Keratinocyte (primary cell): ENCODE measurements around the gene NES. TPM values are rescaled to one million over a fixed set of nuclear protein-coding genes. Genes with fewer than 3 reads are reported as not detected.

Experiments
- DNase-seq: peaks from one replicate; pipeline ENCODE4 v3.0.0-alpha.2; 2011; ENCODE audit warnings: low read depth, missing footprints, low spot score
- FAIRE-seq: peaks from 2 replicates; lab custom pipeline; 2011; peaks lifted over from hg19 to GRCh38; lab: Jason Lieb, UNC
- H2AFZ ChIP-seq: 2 replicates; pipeline ENCODE4 v1.6.0; 2012; ENCODE audit warnings: low read length, control low read depth, inconsistent platforms; ENCODE audit not compliant: control insufficient read depth
- H3K27ac ChIP-seq: 2 replicates; pipeline ENCODE4 v1.5.1; 2011; ENCODE audit warnings: low read length; ENCODE audit not compliant: control insufficient read depth, insufficient read depth
- H3K27me3 ChIP-seq: 3 replicates; pipeline ENCODE4 v1.6.0; 2011; ENCODE audit warnings: low read length; ENCODE audit not compliant: control insufficient read depth, insufficient read depth; ENCODE audit errors: extremely low read depth
- H3K36me3 ChIP-seq, 2 experiments: 2 replicates in 1 of 2; 3 replicates in 1 of 2; pipeline ENCODE4 v1.5.1; 2011; ENCODE audit warnings: low read length in 2 of 2, mild to moderate bottlenecking in 1 of 2; ENCODE audit not compliant: control insufficient read depth in 2 of 2, insufficient read depth in 2 of 2; ENCODE audit errors: extremely low read depth in 1 of 2
- H3K4me1 ChIP-seq: 3 replicates; pipeline ENCODE4 v1.5.1; 2011; ENCODE audit warnings: low read length; ENCODE audit not compliant: control insufficient read depth, insufficient read depth; ENCODE audit errors: extremely low read depth
- H3K4me2 ChIP-seq: 3 replicates; pipeline ENCODE4 v1.6.0; 2011; ENCODE audit warnings: low read depth, low read length; ENCODE audit not compliant: control insufficient read depth, insufficient read depth; ENCODE audit errors: extremely low read depth
- H3K4me3 ChIP-seq, 3 experiments: fragments of 200-600 bp in 1 of 3; sonication (generic) in 1 of 3; 2 replicates in 2 of 3; 3 replicates in 1 of 3; pipeline ENCODE4 v1.5.1; 2011 to 2016; ENCODE audit warnings: low read length in 3 of 3, mild to moderate bottlenecking in 3 of 3, control low read depth in 2 of 3, inconsistent platforms in 1 of 3, low read depth in 1 of 3, mixed read lengths in 1 of 3, mixed run types in 1 of 3, moderate library complexity in 1 of 3; ENCODE audit not compliant: control insufficient read depth in 2 of 3, insufficient read depth in 2 of 3; ENCODE audit errors: extremely low read depth in 1 of 3
- H3K79me2 ChIP-seq: 2 replicates; pipeline ENCODE4 v1.6.0; 2012; ENCODE audit warnings: low read length; ENCODE audit not compliant: control insufficient read depth, insufficient read depth
- H3K9ac ChIP-seq: 3 replicates; pipeline ENCODE4 v1.6.0; 2011; ENCODE audit warnings: low read length; ENCODE audit not compliant: control insufficient read depth, insufficient read depth; ENCODE audit errors: extremely low read depth
- H3K9me1 ChIP-seq: 3 replicates; pipeline ENCODE4 v1.6.0; 2011; ENCODE audit warnings: low read length; ENCODE audit not compliant: control insufficient read depth, insufficient read depth; ENCODE audit errors: extremely low read depth
- H3K9me3 ChIP-seq: 2 replicates; pipeline ENCODE4 v1.5.1; 2012; ENCODE audit warnings: low read depth, low read length; ENCODE audit not compliant: control insufficient read depth
- H4K20me1 ChIP-seq: 3 replicates; pipeline ENCODE4 v1.6.0; 2011; ENCODE audit warnings: low read length; ENCODE audit not compliant: control insufficient read depth, insufficient read depth; ENCODE audit errors: extremely low read depth
- EZH2 ChIP-seq: IDR thresholded peaks from one replicate; pipeline ENCODE4 v1.6.1; 2012; ENCODE audit warnings: inconsistent platforms, mild to moderate bottlenecking, low read length, moderate library complexity
- dilution Hi-C: fragments of 300-500 bp; cut with MboI; formaldehyde crosslinking; loops from one replicate; pipeline ENCODE4 v1.7.0; 2020; ENCODE audit warnings: low sequenced_read_pairs; ENCODE audit not compliant: extremely low pct_ligation_motif_present
- polyA plus RNA-seq, 5 experiments: library from polyadenylated mRNA; depleted of rRNA in 3 of 5; stranded (reverse) in 3 of 5; stranded (forward) in 1 of 5; unstranded in 1 of 5; fragments of >200 nt; gene quantifications; 1 replicate in 1 of 5; 2 replicates in 3 of 5; 3 replicates in 1 of 5; pipeline versions ENCODE4 v1.2.1 to v1.2.3, GENCODE V29; 2011 to 2012; ENCODE audit warnings: missing spikeins in 2 of 5, low read depth in 1 of 5, low replicate concordance in 1 of 5
- TF ChIP-seq, protein P1 (sequence below), 3 experiments: IDR thresholded peaks in 1 of 3; conservative IDR thresholded peaks in 1 of 3; optimal IDR thresholded peaks in 1 of 3; 2 replicates in 2 of 3; 3 replicates in 1 of 3; pipeline versions ENCODE3 to v1.5.1; 2011; ENCODE audit warnings: low read length in 3 of 3, mild to moderate bottlenecking in 3 of 3, moderate library complexity in 2 of 3, control low read depth in 1 of 3, inconsistent platforms in 1 of 3; ENCODE audit not compliant: insufficient read depth in 2 of 3; ENCODE audit errors: extremely low read depth in 1 of 3

NES gene
- polyA plus RNA-seq, 1 donor (not counting 4 experiments of a cell fraction or from before 2014, with no cell fraction given): not detected

DNA sequence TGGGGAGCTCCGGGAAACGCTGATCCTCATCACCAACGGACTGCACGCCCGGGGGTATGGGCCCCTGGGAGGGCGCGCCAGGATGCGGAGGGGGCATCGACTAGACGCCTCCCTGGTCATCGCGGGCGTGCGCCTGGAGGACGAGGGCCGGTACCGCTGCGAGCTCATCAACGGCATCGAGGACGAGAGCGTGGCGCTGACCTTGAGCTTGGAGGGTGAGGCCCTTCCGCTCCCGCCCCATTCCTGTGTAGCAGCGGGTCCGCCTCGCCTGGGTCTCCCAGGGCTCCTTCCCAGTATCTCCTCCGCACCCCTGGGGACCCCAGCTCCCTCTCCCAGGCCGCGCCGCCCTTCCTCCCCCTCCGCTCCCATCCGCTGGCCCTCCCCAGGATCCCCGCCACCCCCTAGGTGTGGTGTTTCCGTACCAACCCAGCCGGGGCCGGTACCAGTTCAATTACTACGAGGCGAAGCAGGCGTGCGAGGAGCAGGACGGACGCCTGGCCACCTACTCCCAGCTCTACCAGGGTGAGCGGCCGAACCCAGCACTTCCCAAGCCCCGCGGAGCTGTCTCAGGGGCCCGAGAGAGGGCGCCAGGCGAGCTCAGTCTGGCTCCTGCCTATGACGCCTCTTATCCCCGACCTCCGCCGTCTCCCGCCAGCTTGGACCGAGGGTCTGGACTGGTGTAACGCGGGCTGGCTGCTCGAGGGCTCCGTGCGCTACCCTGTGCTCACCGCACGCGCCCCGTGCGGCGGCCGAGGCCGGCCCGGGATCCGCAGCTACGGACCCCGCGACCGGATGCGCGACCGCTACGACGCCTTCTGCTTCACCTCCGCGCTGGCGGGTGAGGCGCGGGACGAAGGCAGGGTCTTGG, 53.0 kb downstream of the NES start:
- H2AFZ ChIP-seq: peak overlapping the region; percentile 68
- no peaks in the 10 kb centered on the region for H3K9me3 ChIP-seq
- DNase-seq (no peak), FAIRE-seq (no peak)
- H3K36me3 ChIP-seq: no peaks in the 10 kb centered on the region
- H3K27ac ChIP-seq: no peak overlapping the region
- TF ChIP-seq, protein P1, sequence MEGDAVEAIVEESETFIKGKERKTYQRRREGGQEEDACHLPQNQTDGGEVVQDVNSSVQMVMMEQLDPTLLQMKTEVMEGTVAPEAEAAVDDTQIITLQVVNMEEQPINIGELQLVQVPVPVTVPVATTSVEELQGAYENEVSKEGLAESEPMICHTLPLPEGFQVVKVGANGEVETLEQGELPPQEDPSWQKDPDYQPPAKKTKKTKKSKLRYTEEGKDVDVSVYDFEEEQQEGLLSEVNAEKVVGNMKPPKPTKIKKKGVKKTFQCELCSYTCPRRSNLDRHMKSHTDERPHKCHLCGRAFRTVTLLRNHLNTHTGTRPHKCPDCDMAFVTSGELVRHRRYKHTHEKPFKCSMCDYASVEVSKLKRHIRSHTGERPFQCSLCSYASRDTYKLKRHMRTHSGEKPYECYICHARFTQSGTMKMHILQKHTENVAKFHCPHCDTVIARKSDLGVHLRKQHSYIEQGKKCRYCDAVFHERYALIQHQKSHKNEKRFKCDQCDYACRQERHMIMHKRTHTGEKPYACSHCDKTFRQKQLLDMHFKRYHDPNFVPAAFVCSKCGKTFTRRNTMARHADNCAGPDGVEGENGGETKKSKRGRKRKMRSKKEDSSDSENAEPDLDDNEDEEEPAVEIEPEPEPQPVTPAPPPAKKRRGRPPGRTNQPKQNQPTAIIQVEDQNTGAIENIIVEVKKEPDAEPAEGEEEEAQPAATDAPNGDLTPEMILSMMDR (optimal IDR thresholded peaks at IDR 0.05 in 1 of 3, IDR thresholded peaks at IDR 0.05 in 1 of 3, conservative IDR thresholded peaks at IDR 0.05 in 1 of 3; ENCODE audit: extremely low read depth in 1 of 3, insufficient read depth in 2 of 3, low read length in 3 of 3): peak in 2 of 3 experiments; percentile 50 to 62
- peak; percentile 85 for TF ChIP-seq EZH2
- no peaks in the 10 kb centered on the region for H3K79me2 ChIP-seq
- H3K4me3 ChIP-seq: peak overlapping the region in 2 of 3 experiments; percentile 20 to 35
- no peak overlapping the region for H3K9ac ChIP-seq
- H3K4me1 ChIP-seq: no peaks in the 10 kb centered on the region
- dilution Hi-C loops: no loop called here
- H3K9me1 ChIP-seq: no peaks in the 10 kb centered on the region
- H3K27me3 ChIP-seq: peaks cover 44% of the 10 kb centered on the region
- peak overlapping the region; percentile 66 for H3K4me2 ChIP-seq
- H4K20me1 ChIP-seq: no peaks in the 10 kb centered on the region

- no peak overlapping the region for H3K4me3 ChIP-seq
- no peaks in the 10 kb centered on the region for H4K20me1 ChIP-seq
- H2AFZ ChIP-seq: no peak overlapping the region
- H3K27ac ChIP-seq: no peak overlapping the region
- no peak for DNase-seq
- dilution Hi-C loops: no loop called here
- H3K9me3 ChIP-seq: no peaks in the 10 kb centered on the region
- H3K36me3 ChIP-seq: no peaks in the 10 kb centered on the region
- no peak overlapping the region for H3K4me2 ChIP-seq
- H3K27me3 ChIP-seq: peaks cover 47% of the 10 kb centered on the region
- no peak overlapping the region for H3K9ac ChIP-seq
- no peak for FAIRE-seq
- TF ChIP-seq, protein P1 (optimal IDR thresholded peaks at IDR 0.05 in 1 of 3, IDR thresholded peaks at IDR 0.05 in 1 of 3, conservative IDR thresholded peaks at IDR 0.05 in 1 of 3; ENCODE audit: extremely low read depth in 1 of 3, insufficient read depth in 2 of 3, low read length in 3 of 3): no peak
- TF ChIP-seq EZH2: no peak
- H3K79me2 ChIP-seq: no peaks in the 10 kb centered on the region
- H3K4me1 ChIP-seq: no peaks in the 10 kb centered on the region
- H3K9me1 ChIP-seq: no peaks in the 10 kb centered on the region
Observed at GRCh38 chr1:156622581-156623297, 54.5 kb downstream of the NES start.
